Transverse colon (tissue), 4 donors: ENCODE measurements around the gene FEV. TPM values are rescaled to one million over a fixed set of nuclear protein-coding genes. Genes with fewer than 3 reads are reported as not detected.
"Not testable (repeated sequence)": the region's sequence is repeated elsewhere in the genome, so short reads cannot be mapped to it uniquely, and the experiment has no call there.

ENCODE experiments used
- DNase-seq: peaks from one replicate; pipeline ENCODE4 v3.0.0-alpha.2; 2019
- H3K27ac ChIP-seq, 4 donors: fragments of 200-600 bp; sonication (generic); 2 replicates each; pipeline ENCODE4 v1.5.1; 2016 to 2018; ENCODE audit warnings: inconsistent platforms in 4 of 4
- H3K27me3 ChIP-seq: fragments of 200-600 bp; sonication (generic); 2 replicates; pipeline ENCODE4 v1.5.1; 2017; ENCODE audit warnings: inconsistent platforms
- H3K36me3 ChIP-seq, 4 donors: fragments of 200-600 bp; sonication (generic); 2 replicates each; pipeline ENCODE4 v1.5.1; 2017 to 2019; ENCODE audit warnings: inconsistent platforms in 4 of 4
- H3K4me1 ChIP-seq, 4 donors: fragments of 200-600 bp; sonication (generic); 2 replicates each; pipeline ENCODE4 v1.5.1; 2017 to 2020; ENCODE audit warnings: inconsistent platforms in 4 of 4
- H3K4me3 ChIP-seq, 4 donors: fragments of 200-600 bp; sonication (generic); 1 replicate in 1 of 4; 2 replicates in 3 of 4; pipeline versions ENCODE4 v1.5.1 to v1.6.1; 2017 to 2019; ENCODE audit warnings: inconsistent platforms in 4 of 4
- H3K9me3 ChIP-seq, 2 donors: fragments of 200-600 bp; sonication (generic); 2 replicates each; pipeline ENCODE4 v1.5.1; 2017 to 2019; ENCODE audit warnings: inconsistent platforms in 2 of 2
- CTCF ChIP-seq, 5 experiments: fragments of 200-600 bp in 3 of 5; fragments of 450-650 bp in 2 of 5; sonication (generic) in 3 of 5; IDR thresholded peaks; 1 replicate in 2 of 5; 2 replicates in 3 of 5; pipeline ENCODE4 v1.5.1; 2016 to 2017; ENCODE audit warnings: antibody characterized with exemption in 5 of 5, inconsistent platforms in 3 of 5, mild to moderate bottlenecking in 2 of 5, moderate library complexity in 1 of 5
- EP300 ChIP-seq: sonication (generic); formaldehyde crosslinking; IDR thresholded peaks from one replicate; pipeline ENCODE4 v1.6.1; 2017; ENCODE audit warnings: antibody characterized with exemption, low read depth
- POLR2A ChIP-seq: fragments of 450-650 bp; IDR thresholded peaks from one replicate; pipeline ENCODE4 v1.6.1; 2016; ENCODE audit warnings: antibody characterized with exemption, mild to moderate bottlenecking, moderate library complexity
- POLR2AphosphoS5 ChIP-seq, 3 donors: sonication (generic); formaldehyde crosslinking; IDR thresholded peaks; one replicate each; pipeline ENCODE4 v1.6.1; 2016; ENCODE audit warnings: antibody characterized with exemption in 3 of 3
- WGBS, 2 donors: methylation state at CpG; one replicate each; pipeline ENCODE4 v1.1.5; 2018; ENCODE audit warnings: low coverage in 1 of 2; 5-methylcytosine and 5-hydroxymethylcytosine counted together
- in situ Hi-C, 4 donors: fragments of 200-750 bp; cut with MboI; loops; one replicate each; pipeline versions ENCODE4 v1.15.0 to v1.15.1; 2017; ENCODE audit warnings: low sequenced_read_pairs in 3 of 4, low pct_ligation_motif_present in 1 of 4, low pct_unique_long_range_greater_than_20kb in 1 of 4
- intact Hi-C: fragments of 100-400 bp; cut with DNase I; formaldehyde crosslinking; loops from one replicate; pipeline ENCODE4 v1.15.1; 2023; ENCODE audit warnings: low total_unique reads
- small RNA-seq, 4 donors: library from RNA; depleted of rRNA; stranded (forward); fragments of <200 nt; gene quantifications; one replicate each; pipeline ENCODE3, GENCODE V24; 2016
- total RNA-seq, 4 donors: library from RNA; depleted of rRNA; stranded (reverse); fragments of >200 nt; gene quantifications; one replicate each; pipeline ENCODE4 v1.1.0, GENCODE V29; 2016

Gene FEV
- total RNA-seq, 4 donors from 2014 or later = 1.9 to 8.2 TPM; not detected in 2

- peaks cover 67% of the 10 kb centered on the region for H3K27me3 ChIP-seq
- in situ Hi-C loops = no loop called here
- H3K36me3 ChIP-seq = no peaks in the 10 kb centered on the region
- DNase-seq = no peak
- 80 to 100% methylated on average over 1 of the region's 1 CpG for WGBS, 2 donors
- no peak for TF ChIP-seq EP300
- TF ChIP-seq POLR2AphosphoS5 (IDR thresholded peaks at IDR 0.05) = no peak
- no peak for TF ChIP-seq CTCF (IDR thresholded peaks at IDR 0.05)
- no peak for TF ChIP-seq POLR2A
- H3K4me3 ChIP-seq = no peak overlapping the region
- H3K4me1 ChIP-seq = no peaks in the 10 kb centered on the region
- intact Hi-C loops = no loop called here
- H3K9me3 ChIP-seq = no peaks in the 10 kb centered on the region
- H3K27ac ChIP-seq = no peak overlapping the region
Observed at GRCh38 chr2:218946621-218947020, 38.4 kb downstream of the FEV start.

GRCh38 chr2:218944759-218945404 lies 40.1 kb downstream of the FEV start:
- Histone ChIP-seq H3K27me3 (peaks cover 65% of the 10 kb centered on the region), H3K4me3 (no peak overlapping the region), H3K27ac (no peak overlapping the region), H3K4me1 (no peaks in the 10 kb centered on the region), H3K36me3 (no peaks in the 10 kb centered on the region), H3K9me3 (no peaks in the 10 kb centered on the region)
- in situ Hi-C loops = no loop called here
- intact Hi-C loops = no loop called here
- WGBS, 2 donors = 44% methylated on average over 1 of the region's 1 CpG; no CpG with 5 or more reads in 1 of the 2 donors
- no peak for DNase-seq
- TF ChIP-seq CTCF (IDR thresholded peaks at IDR 0.05) (no peak), POLR2A (no peak), EP300 (no peak), POLR2AphosphoS5 (IDR thresholded peaks at IDR 0.05) (no peak)

GRCh38 chr2:218931751-218932150 lies 53.2 kb downstream of the FEV start:
- H3K27ac ChIP-seq, H3K4me1 ChIP-seq, H3K4me3 ChIP-seq, H3K36me3 ChIP-seq, DNase-seq, intact Hi-C loops, H3K9me3 ChIP-seq, in situ Hi-C loops: not testable (repeated sequence)
- WGBS, 2 donors = 93% methylated on average over 10 of the region's 25 CpGs; no CpG with 5 or more reads in 1 of the 2 donors
- peaks cover 35% of the 10 kb centered on the region for H3K27me3 ChIP-seq

Small RNAs within 50 kb of the gene (small RNA-seq; reads per million reads assigned to genes)
- 6,934 to 25,725 (median 12,214) reads per million in 4 donors for gene MIR375

Other genes starting within 250 kb of the FEV start
- gene CYP27A1, start 203.0 kb downstream of the FEV start, total RNA-seq = 100 to 1,000 TPM in 1 of 4 donors, 10 to 100 TPM in 3; 48.3 to 159 (median 75.5) TPM
- not detected for gene PRKAG3, start 153.4 kb downstream of the FEV start, total RNA-seq
- gene WNT6, start 125.4 kb downstream of the FEV start, total RNA-seq = 100 to 1,000 TPM in 1 of 4 donors, 1 to 10 TPM in 1, under 1 TPM in 1, not detected in 1; 0.82 to 164 (median 1.7) TPM
- gene WNT10A, start 104.3 kb downstream of the FEV start, total RNA-seq = 1 to 10 TPM in 1 of 4 donors, under 1 TPM in 1, not detected in 2; 0.27 to 1.6 TPM
- gene CDK5R2, start 25.5 kb downstream of the FEV start, total RNA-seq = under 1 TPM in 1 of 4 donors, not detected in 3; 0.41 TPM
- gene CRYBA2, start 8.2 kb upstream of the FEV start, total RNA-seq = 1 to 10 TPM in 1 of 4 donors, not detected in 3; 5.6 TPM
- gene CFAP65, start 56.3 kb upstream of the FEV start, total RNA-seq = 1 to 10 TPM in 2 of 4 donors, under 1 TPM in 1, not detected in 1; 0.64 to 3.0 (median 1.5) TPM
- gene IHH, start 75.7 kb upstream of the FEV start, total RNA-seq = 10 to 100 TPM; 21.1 to 67.4 (median 65.5) TPM
- 10 to 100 TPM; 50.5 to 90.2 (median 65.3) TPM for gene NHEJ1, start 175.6 kb upstream of the FEV start, total RNA-seq
- 10 to 100 TPM in 3 of 4 donors, 1 to 10 TPM in 1; 5.4 to 18.4 (median 15.7) TPM for gene SLC23A3, start 184.8 kb upstream of the FEV start, total RNA-seq
- 100 to 1,000 TPM in 3 of 4 donors, 10 to 100 TPM in 1; 50.4 to 114 (median 106) TPM for gene CNPPD1, start 191.7 kb upstream of the FEV start, total RNA-seq
- gene RETREG2, start 193.1 kb upstream of the FEV start, total RNA-seq = 100 to 1,000 TPM in 2 of 4 donors, 10 to 100 TPM in 2; 37.8 to 226 (median 102) TPM
- gene ZFAND2B, start 221.6 kb upstream of the FEV start, total RNA-seq = 100 to 1,000 TPM in 3 of 4 donors, 10 to 100 TPM in 1; 90.2 to 156 (median 119) TPM
- 10 to 100 TPM in 3 of 4 donors, 1 to 10 TPM in 1; 3.4 to 28.7 (median 20.4) TPM for gene ABCB6, start 233.8 kb upstream of the FEV start, total RNA-seq
- 100 to 1,000 TPM in 1 of 4 donors, 10 to 100 TPM in 3; 73.2 to 243 (median 82.7) TPM for gene ATG9A, start 244.5 kb upstream of the FEV start, total RNA-seq
- 100 to 1,000 TPM in 2 of 4 donors, 10 to 100 TPM in 2; 64.3 to 318 (median 114) TPM for gene ANKZF1, start 244.6 kb upstream of the FEV start, total RNA-seq